Neutrophil (primary cell): ENCODE data around the gene DENND1C.

Experiments used
- H3K27ac ChIP-seq: fragments of 200-600 bp; sonication (generic); 2 replicates; pipeline ENCODE4 v1.5.1; 2016; ENCODE audit warnings: mild to moderate bottlenecking, moderate library complexity
- H3K27me3 ChIP-seq: fragments of 200-600 bp; sonication (generic); 2 replicates; pipeline ENCODE4 v1.6.0; 2016; ENCODE audit warnings: mild to moderate bottlenecking
- H3K36me3 ChIP-seq: fragments of 200-600 bp; sonication (generic); 2 replicates; pipeline ENCODE4 v1.5.1; 2017
- H3K4me1 ChIP-seq, 2 experiments: fragments of 200-600 bp in 1 of 2; sonication (generic) in 1 of 2; 1 replicate in 1 of 2; 2 replicates in 1 of 2; pipeline versions ENCODE4 v1.5.1 to v1.6.1; 2013 to 2016; ENCODE audit warnings: low read depth in 1 of 2, low read length in 1 of 2, mild to moderate bottlenecking in 1 of 2, moderate library complexity in 1 of 2; ENCODE audit not compliant: control insufficient read depth in 1 of 2, insufficient read depth in 1 of 2
- H3K4me3 ChIP-seq, 2 experiments: fragments of 200-600 bp in 1 of 2; sonication (generic) in 1 of 2; 1 replicate in 1 of 2; 2 replicates in 1 of 2; pipeline ENCODE4 v1.5.1; 2013 to 2016; ENCODE audit warnings: low read depth in 1 of 2, low read length in 1 of 2, mild to moderate bottlenecking in 1 of 2, moderate library complexity in 1 of 2
- H3K9me3 ChIP-seq: fragments of 200-600 bp; sonication (generic); 2 replicates; pipeline ENCODE4 v1.5.1; 2016
- TF ChIP-seq, protein P1 (sequence below): fragments of 200-600 bp; sonication (generic); IDR thresholded peaks from 2 replicates; pipeline ENCODE4 v1.5.1; 2016; ENCODE audit warnings: antibody characterized with exemption

The DENND1C gene

DNA sequence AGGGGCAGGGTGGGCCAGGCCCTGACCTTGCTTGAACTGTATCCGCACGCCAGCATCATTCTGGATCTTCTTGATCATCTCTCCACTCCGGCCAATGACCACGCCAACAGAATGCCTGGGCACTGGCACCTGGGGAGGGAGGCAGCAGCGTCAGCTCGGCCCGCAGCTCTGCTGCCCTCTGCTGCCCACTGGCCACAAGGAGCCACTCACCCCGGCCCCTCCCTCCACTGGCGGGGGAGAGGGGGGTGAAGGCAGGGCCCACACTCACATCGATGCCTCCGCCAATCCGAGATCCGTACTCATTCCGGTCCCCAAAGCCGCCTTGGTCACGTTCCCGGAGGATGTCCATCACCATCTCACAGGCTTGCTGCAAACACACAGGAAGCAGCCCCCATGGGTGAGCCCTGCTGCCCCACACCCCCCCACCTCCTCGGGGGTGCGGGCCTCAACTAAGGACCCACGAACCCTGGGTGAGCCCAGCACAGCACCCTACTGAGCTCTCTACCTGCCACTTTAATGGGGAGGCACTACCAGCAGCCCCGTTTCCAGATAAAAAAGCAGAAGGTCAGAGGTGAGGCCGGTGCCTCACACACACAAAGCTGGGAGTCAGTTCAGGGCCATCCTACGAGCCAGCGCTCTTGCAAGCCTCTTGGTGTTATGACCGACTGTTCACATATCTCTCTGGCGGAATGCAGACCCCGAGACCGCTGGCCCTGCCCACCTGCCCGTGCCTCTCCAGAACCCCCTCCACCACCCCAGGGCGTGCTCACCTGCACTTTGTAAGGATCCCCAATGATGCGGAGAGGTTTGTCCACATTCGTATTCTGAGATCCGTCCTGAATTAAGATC, 63.6 kb downstream of the DENND1C start:
- no peak overlapping the region for H3K4me3 ChIP-seq
- H3K27me3 ChIP-seq = no peaks in the 10 kb centered on the region
- H3K9me3 ChIP-seq = no peaks in the 10 kb centered on the region
- peaks cover 0 to under 1% of the 10 kb centered on the region in 2 experiments for H3K4me1 ChIP-seq
- no peak overlapping the region for H3K27ac ChIP-seq
- peaks cover 76% of the 10 kb centered on the region for H3K36me3 ChIP-seq
- TF ChIP-seq, protein P1, sequence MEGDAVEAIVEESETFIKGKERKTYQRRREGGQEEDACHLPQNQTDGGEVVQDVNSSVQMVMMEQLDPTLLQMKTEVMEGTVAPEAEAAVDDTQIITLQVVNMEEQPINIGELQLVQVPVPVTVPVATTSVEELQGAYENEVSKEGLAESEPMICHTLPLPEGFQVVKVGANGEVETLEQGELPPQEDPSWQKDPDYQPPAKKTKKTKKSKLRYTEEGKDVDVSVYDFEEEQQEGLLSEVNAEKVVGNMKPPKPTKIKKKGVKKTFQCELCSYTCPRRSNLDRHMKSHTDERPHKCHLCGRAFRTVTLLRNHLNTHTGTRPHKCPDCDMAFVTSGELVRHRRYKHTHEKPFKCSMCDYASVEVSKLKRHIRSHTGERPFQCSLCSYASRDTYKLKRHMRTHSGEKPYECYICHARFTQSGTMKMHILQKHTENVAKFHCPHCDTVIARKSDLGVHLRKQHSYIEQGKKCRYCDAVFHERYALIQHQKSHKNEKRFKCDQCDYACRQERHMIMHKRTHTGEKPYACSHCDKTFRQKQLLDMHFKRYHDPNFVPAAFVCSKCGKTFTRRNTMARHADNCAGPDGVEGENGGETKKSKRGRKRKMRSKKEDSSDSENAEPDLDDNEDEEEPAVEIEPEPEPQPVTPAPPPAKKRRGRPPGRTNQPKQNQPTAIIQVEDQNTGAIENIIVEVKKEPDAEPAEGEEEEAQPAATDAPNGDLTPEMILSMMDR = no peak
